ENCODE data around the gene RNU5B-1. TPM values are rescaled to one million over a fixed set of nuclear protein-coding genes. Genes with fewer than 3 reads are reported as not detected.
"Not testable (repeated sequence)": the region's sequence is repeated elsewhere in the genome, so short reads cannot be mapped to it uniquely, and the experiment has no call there.

RNU5B-1 gene
- polyA plus RNA-seq, 2 of the 4 experiments (the other 2 are of a cell fraction): not detected

DNA sequence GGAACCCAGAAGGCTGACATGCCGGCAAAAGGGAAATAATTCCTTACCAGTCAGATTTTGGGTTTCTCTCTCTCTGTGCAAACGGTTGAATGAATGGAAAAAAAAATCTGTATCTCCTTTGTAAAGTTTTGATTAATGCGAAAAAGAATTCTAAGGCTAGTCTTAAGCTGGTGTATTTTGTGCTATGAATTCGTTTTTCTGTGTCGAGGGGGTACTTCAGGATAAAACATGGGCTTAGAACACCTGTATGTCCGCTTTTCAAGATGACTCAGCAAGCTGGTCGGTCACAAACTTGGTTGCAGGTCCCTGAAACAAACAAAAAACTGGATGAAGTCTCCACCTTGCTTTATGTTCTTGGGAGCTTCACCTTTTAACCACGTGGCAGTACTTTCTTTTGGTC, 44.9 kb downstream of the RNU5B-1 start:
- peaks cover 6% of the 10 kb centered on the region; the same call in 1 of the 3 replicates for H3K4me1 ChIP-seq
- DNase-seq (ENCODE audit: low read depth in 1 of 2, low spot score in 1 of 2) (no peak), FAIRE-seq (no peak), ATAC-seq (no peak)
- TF ChIP-seq MAFK (IDR thresholded peaks at IDR 0.05; ENCODE audit: partially characterized antibody) (no peak), NPAS2 (CRISPR knock-in tag; IDR thresholded peaks at IDR 0.05; ENCODE audit: borderline replicate concordance) (no peak), CHD2 (IDR thresholded peaks at IDR 0.05; ENCODE audit: low read length, partially characterized antibody) (no peak), POLR2AphosphoS2 (conservative IDR thresholded peaks at IDR 0.05; ENCODE audit: low read length) (no peak), NFE2L2 (conservative IDR thresholded peaks at IDR 0.05; ENCODE audit: low read length) (no peak), RNF2 (IDR thresholded peaks at IDR 0.05; ENCODE audit: borderline replicate concordance, low read depth) (no peak), SREBF2 (IDR thresholded peaks at IDR 0.05) (no peak), CEBPB (IDR thresholded peaks at IDR 0.05) (no peak), ZNF302 (CRISPR knock-in tag; IDR thresholded peaks at IDR 0.05) (no peak), NR3C1 (IDR thresholded peaks at IDR 0.05) (no peak), HOXB5 (CRISPR knock-in tag; IDR thresholded peaks at IDR 0.05) (no peak), KDM5A (IDR thresholded peaks at IDR 0.05) (no peak), ZFP36 (IDR thresholded peaks at IDR 0.05; ENCODE audit: borderline replicate concordance, partially characterized antibody) (no peak), GATA3 (IDR thresholded peaks at IDR 0.05; ENCODE audit: borderline replicate concordance) (no peak)
- TF ChIP-seq, protein P1, sequence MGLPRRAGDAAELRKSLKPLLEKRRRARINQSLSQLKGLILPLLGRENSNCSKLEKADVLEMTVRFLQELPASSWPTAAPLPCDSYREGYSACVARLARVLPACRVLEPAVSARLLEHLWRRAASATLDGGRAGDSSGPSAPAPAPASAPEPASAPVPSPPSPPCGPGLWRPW (IDR thresholded peaks at IDR 0.05): no peak
- TF ChIP-seq, protein P2, sequence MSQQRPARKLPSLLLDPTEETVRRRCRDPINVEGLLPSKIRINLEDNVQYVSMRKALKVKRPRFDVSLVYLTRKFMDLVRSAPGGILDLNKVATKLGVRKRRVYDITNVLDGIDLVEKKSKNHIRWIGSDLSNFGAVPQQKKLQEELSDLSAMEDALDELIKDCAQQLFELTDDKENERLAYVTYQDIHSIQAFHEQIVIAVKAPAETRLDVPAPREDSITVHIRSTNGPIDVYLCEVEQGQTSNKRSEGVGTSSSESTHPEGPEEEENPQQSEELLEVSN (IDR thresholded peaks at IDR 0.05; ENCODE audit: borderline replicate concordance, low read depth): no peak
- TF ChIP-seq, protein P3, sequence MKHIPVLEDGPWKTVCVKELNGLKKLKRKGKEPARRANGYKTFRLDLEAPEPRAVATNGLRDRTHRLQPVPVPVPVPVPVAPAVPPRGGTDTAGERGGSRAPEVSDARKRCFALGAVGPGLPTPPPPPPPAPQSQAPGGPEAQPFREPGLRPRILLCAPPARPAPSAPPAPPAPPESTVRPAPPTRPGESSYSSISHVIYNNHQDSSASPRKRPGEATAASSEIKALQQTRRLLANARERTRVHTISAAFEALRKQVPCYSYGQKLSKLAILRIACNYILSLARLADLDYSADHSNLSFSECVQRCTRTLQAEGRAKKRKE (CRISPR knock-in tag; IDR thresholded peaks at IDR 0.05; ENCODE audit: low read depth): no peak
- TF ChIP-seq, protein P4, sequence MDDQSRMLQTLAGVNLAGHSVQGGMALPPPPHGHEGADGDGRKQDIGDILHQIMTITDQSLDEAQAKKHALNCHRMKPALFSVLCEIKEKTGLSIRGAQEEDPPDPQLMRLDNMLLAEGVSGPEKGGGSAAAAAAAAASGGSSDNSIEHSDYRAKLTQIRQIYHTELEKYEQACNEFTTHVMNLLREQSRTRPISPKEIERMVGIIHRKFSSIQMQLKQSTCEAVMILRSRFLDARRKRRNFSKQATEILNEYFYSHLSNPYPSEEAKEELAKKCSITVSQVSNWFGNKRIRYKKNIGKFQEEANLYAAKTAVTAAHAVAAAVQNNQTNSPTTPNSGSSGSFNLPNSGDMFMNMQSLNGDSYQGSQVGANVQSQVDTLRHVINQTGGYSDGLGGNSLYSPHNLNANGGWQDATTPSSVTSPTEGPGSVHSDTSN (IDR thresholded peaks at IDR 0.05): no peak
- TF ChIP-seq, protein P5, sequence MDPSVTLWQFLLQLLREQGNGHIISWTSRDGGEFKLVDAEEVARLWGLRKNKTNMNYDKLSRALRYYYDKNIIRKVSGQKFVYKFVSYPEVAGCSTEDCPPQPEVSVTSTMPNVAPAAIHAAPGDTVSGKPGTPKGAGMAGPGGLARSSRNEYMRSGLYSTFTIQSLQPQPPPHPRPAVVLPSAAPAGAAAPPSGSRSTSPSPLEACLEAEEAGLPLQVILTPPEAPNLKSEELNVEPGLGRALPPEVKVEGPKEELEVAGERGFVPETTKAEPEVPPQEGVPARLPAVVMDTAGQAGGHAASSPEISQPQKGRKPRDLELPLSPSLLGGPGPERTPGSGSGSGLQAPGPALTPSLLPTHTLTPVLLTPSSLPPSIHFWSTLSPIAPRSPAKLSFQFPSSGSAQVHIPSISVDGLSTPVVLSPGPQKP (IDR thresholded peaks at IDR 0.05; ENCODE audit: low read depth, low read length): no peak
- H3K4me3 ChIP-seq: no peak overlapping the region
- H3K4me2 ChIP-seq: no peak overlapping the region
- H3K9me3 ChIP-seq: no peaks in the 10 kb centered on the region
- CTCF ChIA-PET: interaction anchor here (1.2 to 2.2 kb wide), 9 partner anchors 9 to 52 kb away, joined by 3 to 15 read pairs (median 5); no protein-coding TSS in a partner anchor
- 62% methylated on average over 8 of the region's 8 CpGs for WGBS (ENCODE audit: missing lambda C conversion rate)
- H3K27ac ChIP-seq: no peak overlapping the region
- POLR2A ChIA-PET: no interaction called here

DNA sequence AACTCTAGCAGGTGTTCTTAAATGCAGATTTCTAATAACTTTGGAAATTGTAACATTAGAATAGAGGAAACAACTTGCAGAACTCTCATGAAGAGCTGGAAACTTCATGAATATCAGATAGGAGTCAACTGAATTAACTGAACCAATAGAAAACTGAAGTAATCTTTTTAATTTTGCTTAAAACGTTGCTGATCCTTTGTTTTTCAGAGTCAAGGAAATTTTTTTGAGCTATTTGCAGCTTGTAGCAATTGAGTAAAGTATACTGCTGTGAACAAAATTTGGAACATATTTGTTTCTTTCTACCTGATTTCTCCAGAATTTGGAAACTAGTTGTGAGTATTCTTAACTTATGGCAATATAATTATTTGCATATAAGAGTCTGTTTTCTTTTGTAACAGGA, 47.5 kb downstream of the RNU5B-1 start:
- H3K4me1 ChIP-seq; POLR2A ChIA-PET; ATAC-seq; H3K4me3 ChIP-seq; DNase-seq (ENCODE audit: low read depth in 1 of 2, low spot score in 1 of 2); FAIRE-seq; H3K9me3 ChIP-seq; H3K4me2 ChIP-seq; H3K27ac ChIP-seq: not testable (repeated sequence)
- WGBS (ENCODE audit: missing lambda C conversion rate): 1% methylated on average over 1 of the region's 1 CpG
- CTCF ChIA-PET: interaction anchor here (0.9 to 2.2 kb wide), 4 partner anchors 27 to 44 kb away, joined by 3 to 7 read pairs (median 4); no protein-coding TSS in a partner anchor

Small RNA genes lying within 50 kb of the gene (small RNA-seq; reads per million reads assigned to genes)
- gene RNU5A-1 (64.8 to 4,337 (median 240) reads per million in 6 experiments), gene RNU5B-1 (52.5 to 5,071 (median 209) reads per million in 6 experiments), gene SNORA24B (2.6 to 179 (median 6.9) reads per million in 6 experiments)

Other genes with a start within 250 kb of the RNU5B-1 start
- 0.08 and 0.28 TPM in 2 replicates for gene RASL12, start 236.7 kb upstream of the RNU5B-1 start, polyA plus RNA-seq (2011; rRNA removed)
- 0.12 to 0.34 TPM (median 0.18 TPM) in 3 replicates for gene RASL12, start 236.7 kb upstream of the RNU5B-1 start, polyA plus RNA-seq (2017; fragmentation: RNase III; extraction: RNeasy Plus Mini Kit Qiagen cat#74134 plus additional on column Dnase treatment)
- not detected in 2 replicates for gene KBTBD13, start 227.9 kb upstream of the RNU5B-1 start, polyA plus RNA-seq (2011; rRNA removed)
- not detected in 3 replicates for gene KBTBD13, start 227.9 kb upstream of the RNU5B-1 start, polyA plus RNA-seq (2017; fragmentation: RNase III; extraction: RNeasy Plus Mini Kit Qiagen cat#74134 plus additional on column Dnase treatment)
- 0.84 and 1.3 TPM in 2 replicates for gene UBAP1L, start 189.5 kb upstream of the RNU5B-1 start, polyA plus RNA-seq (2011; rRNA removed)
- 0.87 to 0.96 TPM (median 0.96 TPM) in 3 replicates for gene UBAP1L, start 189.5 kb upstream of the RNU5B-1 start, polyA plus RNA-seq (2017; fragmentation: RNase III; extraction: RNeasy Plus Mini Kit Qiagen cat#74134 plus additional on column Dnase treatment)
- gene PDCD7, start 170.9 kb upstream of the RNU5B-1 start, polyA plus RNA-seq (2011; rRNA removed): 20.4 and 23.7 TPM in 2 replicates
- 16.8 to 19.0 TPM (median 17.5 TPM) in 3 replicates for gene PDCD7, start 170.9 kb upstream of the RNU5B-1 start, polyA plus RNA-seq (2017; fragmentation: RNase III; extraction: RNeasy Plus Mini Kit Qiagen cat#74134 plus additional on column Dnase treatment)
- gene CLPX, start 119.3 kb upstream of the RNU5B-1 start, polyA plus RNA-seq (2011; rRNA removed): 65.1 and 113 TPM in 2 replicates
- gene CLPX, start 119.3 kb upstream of the RNU5B-1 start, polyA plus RNA-seq (2017; fragmentation: RNase III; extraction: RNeasy Plus Mini Kit Qiagen cat#74134 plus additional on column Dnase treatment): 53.3 to 65.9 TPM (median 55.4 TPM) in 3 replicates
- gene CILP, start 93.2 kb upstream of the RNU5B-1 start, polyA plus RNA-seq (2011; rRNA removed): 0.14 and 0.21 TPM in 2 replicates
- 0.07 to 0.09 TPM (median 0.09 TPM) in 3 replicates for gene CILP, start 93.2 kb upstream of the RNU5B-1 start, polyA plus RNA-seq (2017; fragmentation: RNase III; extraction: RNeasy Plus Mini Kit Qiagen cat#74134 plus additional on column Dnase treatment)
- 9.8 and 11.2 TPM in 2 replicates for gene PARP16, start 17.8 kb upstream of the RNU5B-1 start, polyA plus RNA-seq (2011; rRNA removed)
- 6.7 to 7.7 TPM (median 7.5 TPM) in 3 replicates for gene PARP16, start 17.8 kb upstream of the RNU5B-1 start, polyA plus RNA-seq (2017; fragmentation: RNase III; extraction: RNeasy Plus Mini Kit Qiagen cat#74134 plus additional on column Dnase treatment)
- not detected in 2 replicates for gene RNU5A-1, start 8.6 kb upstream of the RNU5B-1 start, polyA plus RNA-seq (2011; rRNA removed)
- gene RNU5A-1, start 8.6 kb upstream of the RNU5B-1 start, polyA plus RNA-seq (2017; fragmentation: RNase III; extraction: RNeasy Plus Mini Kit Qiagen cat#74134 plus additional on column Dnase treatment): not detected in 3 replicates
- 0.04 TPM in 1 of 2 replicates, not detected in the other for gene IGDCC3, start 73.3 kb downstream of the RNU5B-1 start, polyA plus RNA-seq (2011; rRNA removed)
- 0.04 to 0.12 TPM (median 0.11 TPM) in 3 replicates for gene IGDCC3, start 73.3 kb downstream of the RNU5B-1 start, polyA plus RNA-seq (2017; fragmentation: RNase III; extraction: RNeasy Plus Mini Kit Qiagen cat#74134 plus additional on column Dnase treatment)
- gene IGDCC4, start 118.3 kb downstream of the RNU5B-1 start, polyA plus RNA-seq (2011; rRNA removed): 5.2 and 5.4 TPM in 2 replicates
- gene IGDCC4, start 118.3 kb downstream of the RNU5B-1 start, polyA plus RNA-seq (2017; fragmentation: RNase III; extraction: RNeasy Plus Mini Kit Qiagen cat#74134 plus additional on column Dnase treatment): 3.8 to 4.2 TPM (median 3.9 TPM) in 3 replicates
- 41.8 and 43.3 TPM in 2 replicates for gene DPP8, start 213.0 kb downstream of the RNU5B-1 start, polyA plus RNA-seq (2011; rRNA removed)
- gene DPP8, start 213.0 kb downstream of the RNU5B-1 start, polyA plus RNA-seq (2017; fragmentation: RNase III; extraction: RNeasy Plus Mini Kit Qiagen cat#74134 plus additional on column Dnase treatment): 24.4 to 26.6 TPM (median 25.6 TPM) in 3 replicates
- 186 and 212 TPM in 2 replicates for gene HACD3, start 225.8 kb downstream of the RNU5B-1 start, polyA plus RNA-seq (2011; rRNA removed)
- 140 to 151 TPM (median 149 TPM) in 3 replicates for gene HACD3, start 225.8 kb downstream of the RNU5B-1 start, polyA plus RNA-seq (2017; fragmentation: RNase III; extraction: RNeasy Plus Mini Kit Qiagen cat#74134 plus additional on column Dnase treatment)